HG02973 (cell line): ENCODE measurements around the gene EED.
"Not testable (repeated sequence)": the region's sequence is repeated elsewhere in the genome, so short reads cannot be mapped to it uniquely, and the experiment has no call there.

ENCODE experiments used
- ATAC-seq: cut with Tn5 transposase; IDR thresholded peaks from one replicate; pipeline ENCODE4 v1.9.1; 2021; ENCODE audit warnings: moderate library complexity; ENCODE audit not compliant: unreplicated experiment

The EED gene

GRCh38 chr11:86218125-86219084 is 26.1 kb upstream of the EED start:
- peak; percentile 37 for ATAC-seq

- ATAC-seq: peak; percentile 63
Measured at GRCh38 chr11:86219311-86220193, 25.0 kb upstream of the EED start.

- ATAC-seq: no peak
Measured at GRCh38 chr11:86220653-86221052, 23.9 kb upstream of the EED start.

GRCh38 chr11:86222081-86222480 is 22.5 kb upstream of the EED start:
- ATAC-seq: no peak

GRCh38 chr11:86224575-86224974 is 20.0 kb upstream of the EED start:
- not testable (repeated sequence) for ATAC-seq

GRCh38 chr11:86225344-86225743 is 19.2 kb upstream of the EED start:
- ATAC-seq: not testable (repeated sequence)

- no peak for ATAC-seq
Measured at GRCh38 chr11:86228269-86229038, 16.1 kb upstream of the EED start.

GRCh38 chr11:86229039-86229330 is 15.6 kb upstream of the EED start:
- not testable (repeated sequence) for ATAC-seq

GRCh38 chr11:86230179-86230804 is 14.3 kb upstream of the EED start:
- no peak for ATAC-seq

GRCh38 chr11:86230921-86231434 is 13.6 kb upstream of the EED start:
- ATAC-seq: no peak

GRCh38 chr11:86232556-86232955 is 12.0 kb upstream of the EED start:
- no peak for ATAC-seq

- ATAC-seq: no peak
Measured at GRCh38 chr11:86234831-86235461, 9.6 kb upstream of the EED start.

GRCh38 chr11:86237267-86237804 is 7.2 kb upstream of the EED start:
- no peak for ATAC-seq

- no peak for ATAC-seq
Measured at GRCh38 chr11:86240164-86240563, 4.4 kb upstream of the EED start.

- no peak for ATAC-seq
Measured at GRCh38 chr11:86241956-86242535, 2.5 kb upstream of the EED start.

GRCh38 chr11:86243396-86243795 is 1.2 kb upstream of the EED start:
- no peak for ATAC-seq

- peak; percentile 61 for ATAC-seq
Measured at GRCh38 chr11:86244063-86244521, 461 bp upstream of the EED start.

GRCh38 chr11:86245369-86246292 is 1.1 kb downstream of the EED start:
- ATAC-seq: no peak
